DND-41 (cell line): ENCODE data around the gene JUN.

Experiments
- CTCF ChIP-seq: IDR thresholded peaks from 2 replicates; pipeline ENCODE4 v1.5.1; 2012; ENCODE audit warnings: borderline replicate concordance, low read length, moderate library complexity, mild to moderate bottlenecking; ENCODE audit not compliant: poor library complexity, severe bottlenecking; ENCODE audit errors: extremely low read depth
- EZH2 ChIP-seq: IDR thresholded peaks from 3 replicates; pipeline ENCODE4 v1.6.1; 2012; ENCODE audit warnings: borderline replicate concordance, low read depth, mild to moderate bottlenecking, moderate library complexity, low read length, inconsistent platforms; ENCODE audit not compliant: severe bottlenecking

- TF ChIP-seq CTCF (no peak), EZH2 (no peak)
Measured at GRCh38 chr1:58798910-58799442, 15.1 kb upstream of the JUN start.
